HL-60 (cell line): ENCODE data around the gene GLUL.
A peak's percentile ranks its signal among the peaks of the same experiment; 100 is the strongest.

Experiments used
- DNase-seq, 2 experiments: peaks; one replicate each; pipeline ENCODE4 v3.0.0-alpha.2; 2010 to 2020; ENCODE audit warnings: low read depth in 1 of 2, low spot score in 1 of 2
- H3K27ac ChIP-seq: fragments of 250-450 bp; sonication (Bioruptor Pico); replicated peaks from 2 replicates; pipeline ENCODE4 v1.5.1; 2020; ENCODE audit warnings: mild to moderate bottlenecking, moderate library complexity
- H3K27me3 ChIP-seq: fragments of 250-450 bp; sonication (Bioruptor Pico); 2 replicates; pipeline ENCODE4 v1.5.1; 2021; ENCODE audit warnings: mild to moderate bottlenecking, moderate library complexity; ENCODE audit not compliant: insufficient read depth, poor library complexity, severe bottlenecking
- H3K4me3 ChIP-seq: replicated peaks from 2 replicates; pipeline ENCODE4 v1.5.1; 2011; ENCODE audit warnings: mild to moderate bottlenecking, control low read depth, low read length; ENCODE audit not compliant: insufficient read depth
- CTCF ChIP-seq: IDR thresholded peaks from one replicate; pipeline ENCODE4 v1.5.1; 2011; ENCODE audit warnings: low read length, control low read depth, inconsistent platforms; ENCODE audit not compliant: insufficient read depth
- GABPA ChIP-seq: IDR thresholded peaks from 2 replicates; pipeline ENCODE4 v1.6.1; 2012; ENCODE audit warnings: low read depth
- POLR2AphosphoS5 ChIP-seq: IDR thresholded peaks from 2 replicates; pipeline ENCODE4 v1.6.1; 2012; ENCODE audit warnings: low read depth
- REST ChIP-seq: IDR thresholded peaks from 2 replicates; pipeline ENCODE4 v1.6.1; 2012; ENCODE audit warnings: low read depth; ENCODE audit not compliant: insufficient replicate concordance
- SPI1 ChIP-seq: IDR thresholded peaks from 2 replicates; pipeline ENCODE4 v1.6.1; 2012; ENCODE audit warnings: low read depth, mild to moderate bottlenecking, borderline replicate concordance
- long read RNA-seq: library from polyadenylated mRNA; unstranded; transcript quantifications from one replicate; pipeline ENCODE4 v2.0.0, GENCODE V29; 2020

GLUL gene
- long read RNA-seq, full-length matches to known transcripts: 837 of 917 reads
- long read RNA-seq, partial matches to known transcripts: 63 of 917 reads
- long read RNA-seq, other reads (novel, unspliced or antisense): 17 of 917 reads

GRCh38 chr1:182391362-182392049 is at the start of gene GLUL:
TSS of gene GLUL (minus strand) at chr1:182391790. CDS start at chr1:182388737, 3,053 bp downstream.
- no peaks in the 10 kb centered on the region for H3K27me3 ChIP-seq
- peak within 1 kb of the TSS; percentile 56 for H3K4me3 ChIP-seq
- TF ChIP-seq CTCF (no peak), SPI1 (no peak), GABPA (no peak), POLR2AphosphoS5 (peak; percentile 98), REST (peak; percentile 78)
- peak within 1 kb of the TSS; percentile 95 for H3K27ac ChIP-seq
- peak; percentile 85 to 94 for DNase-seq

- DNase-seq: peak in 1 of 2 experiments; percentile 19
- H3K4me3 ChIP-seq: no peak overlapping the region
- TF ChIP-seq REST: no peak
- no peak for TF ChIP-seq SPI1
- no peak for TF ChIP-seq CTCF
- no peak for TF ChIP-seq GABPA
- no peak for TF ChIP-seq POLR2AphosphoS5
- H3K27ac ChIP-seq: no peak overlapping the region
- H3K27me3 ChIP-seq: no peaks in the 10 kb centered on the region
Observed at GRCh38 chr1:182438326-182438725, 46.7 kb upstream of the GLUL start.

- no peak for DNase-seq
- no peak overlapping the region for H3K4me3 ChIP-seq
- no peaks in the 10 kb centered on the region for H3K27me3 ChIP-seq
- no peak overlapping the region for H3K27ac ChIP-seq
- no peak for TF ChIP-seq CTCF
- no peak for TF ChIP-seq SPI1
- no peak for TF ChIP-seq POLR2AphosphoS5
- TF ChIP-seq REST: no peak
- TF ChIP-seq GABPA: no peak
Observed at GRCh38 chr1:182433580-182433979, 42.0 kb upstream of the GLUL start.
